Activated T-cell treated with anti-CD3 and anti-CD28 coated beads, Interleukin-2, amount 50 U/mL, for 24 hours (primary cell): ENCODE results near the gene TUBGCP3.

Experiments used
- DNase-seq: peaks from one replicate; pipeline ENCODE4 v3.0.0-alpha.2; 2020
- H3K27ac Mint-ChIP-seq: 2 replicates; pipeline ENCODE4 v1.8.0; 2020; ENCODE audit warnings: mild to moderate bottlenecking, mixed read lengths
- H3K27me3 Mint-ChIP-seq: 2 replicates; pipeline ENCODE4 v1.8.0; 2020; ENCODE audit warnings: mixed read lengths
- H3K36me3 Mint-ChIP-seq: 2 replicates; pipeline ENCODE4 v1.8.0; 2020; ENCODE audit warnings: low read depth, mixed read lengths
- H3K4me1 Mint-ChIP-seq: 2 replicates; pipeline ENCODE4 v1.8.0; 2020; ENCODE audit warnings: low read depth, mixed read lengths
- H3K4me3 Mint-ChIP-seq: 2 replicates; pipeline ENCODE4 v1.8.0; 2020; ENCODE audit warnings: mild to moderate bottlenecking, moderate library complexity, mixed read lengths
- H3K9me3 Mint-ChIP-seq: 2 replicates; pipeline ENCODE4 v1.8.0; 2020; ENCODE audit warnings: mixed read lengths

Gene TUBGCP3

GRCh38 chr13:112454648-112455334 is 133.2 kb downstream of the TUBGCP3 start:
- peaks cover 22% of the 10 kb centered on the region for H3K27me3 Mint-ChIP-seq
- H3K36me3 Mint-ChIP-seq, result no peaks in the 10 kb centered on the region
- H3K9me3 Mint-ChIP-seq, result peaks cover 4% of the 10 kb centered on the region
- no peaks in the 10 kb centered on the region for H3K4me1 Mint-ChIP-seq
- no peak overlapping the region for H3K27ac Mint-ChIP-seq
- DNase-seq, result peak; percentile 16
- H3K4me3 Mint-ChIP-seq, result no peak overlapping the region

- DNase-seq, result no peak
- Mint-ChIP-seq H3K36me3 (no peaks in the 10 kb centered on the region), H3K9me3 (no peaks in the 10 kb centered on the region), H3K4me3 (no peak overlapping the region), H3K27ac (no peak overlapping the region), H3K4me1 (no peaks in the 10 kb centered on the region), H3K27me3 (peaks cover 15% of the 10 kb centered on the region)
Observed at GRCh38 chr13:112453874-112454647, 133.9 kb downstream of the TUBGCP3 start.

GRCh38 chr13:112453207-112453829 is 134.6 kb downstream of the TUBGCP3 start:
- H3K36me3 Mint-ChIP-seq, result no peaks in the 10 kb centered on the region
- H3K9me3 Mint-ChIP-seq, result no peaks in the 10 kb centered on the region
- H3K4me3 Mint-ChIP-seq, result no peak overlapping the region
- no peaks in the 10 kb centered on the region for H3K4me1 Mint-ChIP-seq
- DNase-seq, result no peak
- no peak overlapping the region for H3K27ac Mint-ChIP-seq
- peaks cover 7% of the 10 kb centered on the region for H3K27me3 Mint-ChIP-seq

DNA sequence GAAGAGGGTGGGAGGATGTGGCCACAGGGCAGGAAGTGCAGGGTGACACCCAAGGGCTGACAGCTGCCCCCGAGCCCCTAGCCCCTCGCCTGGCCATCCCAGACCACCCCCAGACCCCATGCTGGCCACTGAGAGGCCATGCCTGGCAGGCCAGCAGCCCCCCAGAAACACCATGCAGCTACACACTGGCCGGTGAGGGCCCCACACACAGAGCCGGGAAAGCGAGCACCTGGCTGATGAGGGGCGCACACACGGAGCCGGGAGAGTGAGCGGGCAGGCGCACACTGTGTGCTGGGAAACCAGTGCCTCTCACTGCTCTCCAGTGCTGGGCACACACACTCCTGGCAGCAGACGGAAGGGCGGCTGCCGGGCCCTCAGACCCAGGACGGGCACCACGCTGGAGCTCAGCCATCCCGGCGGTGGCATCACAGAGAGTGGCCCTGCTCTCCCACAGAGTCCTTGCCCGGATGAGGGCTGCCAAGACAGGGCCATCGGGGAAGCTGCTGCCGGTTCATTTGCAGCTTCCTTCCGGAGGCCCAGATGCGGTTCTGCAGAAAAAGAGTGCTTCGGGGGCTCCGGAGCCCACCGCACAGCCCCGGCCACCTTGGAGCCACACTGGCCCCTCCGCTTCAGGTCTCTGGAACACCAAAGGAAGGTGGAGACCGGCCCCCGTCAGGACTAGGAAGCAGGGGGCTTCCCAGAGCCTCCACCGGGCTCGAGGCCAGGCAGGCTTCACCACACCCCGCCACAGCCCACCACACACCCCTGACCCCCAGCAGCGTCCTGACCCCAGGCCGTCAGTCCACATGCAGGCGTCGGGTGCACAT is 135.4 kb downstream of the TUBGCP3 start:
- no peaks in the 10 kb centered on the region for H3K9me3 Mint-ChIP-seq
- H3K36me3 Mint-ChIP-seq, result no peaks in the 10 kb centered on the region
- no peak for DNase-seq
- H3K4me3 Mint-ChIP-seq, result no peak overlapping the region
- H3K4me1 Mint-ChIP-seq, result no peaks in the 10 kb centered on the region
- H3K27ac Mint-ChIP-seq, result no peak overlapping the region
- H3K27me3 Mint-ChIP-seq, result peaks cover 3% of the 10 kb centered on the region

- Mint-ChIP-seq H3K9me3 (no peaks in the 10 kb centered on the region), H3K4me3 (no peak overlapping the region), H3K36me3 (no peaks in the 10 kb centered on the region), H3K4me1 (no peaks in the 10 kb centered on the region), H3K27ac (no peak overlapping the region), H3K27me3 (peaks cover 9% of the 10 kb centered on the region)
- peak; percentile 14 for DNase-seq
Observed at GRCh38 chr13:112451512-112452379, 136.2 kb downstream of the TUBGCP3 start.

DNA sequence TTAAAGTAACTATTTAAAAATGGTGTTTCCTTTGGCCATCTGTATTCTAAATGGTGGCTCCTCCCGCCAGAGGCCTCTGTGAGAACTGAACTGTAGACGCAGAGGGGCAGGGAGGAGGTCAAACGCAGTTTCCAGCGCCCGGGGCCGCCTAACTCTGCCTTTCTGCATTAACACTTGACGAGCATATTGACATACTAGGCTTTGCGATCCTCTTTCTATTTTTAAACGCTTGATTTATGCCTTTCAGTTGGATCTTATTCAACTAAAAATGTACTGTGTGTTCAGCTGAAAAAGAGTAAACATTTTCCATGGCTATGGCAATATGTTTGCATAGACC is 137.1 kb downstream of the TUBGCP3 start:
- H3K4me3 Mint-ChIP-seq, result no peak overlapping the region
- H3K36me3 Mint-ChIP-seq, result no peaks in the 10 kb centered on the region
- H3K4me1 Mint-ChIP-seq, result no peaks in the 10 kb centered on the region
- H3K27me3 Mint-ChIP-seq, result peaks cover 6% of the 10 kb centered on the region
- H3K9me3 Mint-ChIP-seq, result no peaks in the 10 kb centered on the region
- no peak overlapping the region for H3K27ac Mint-ChIP-seq
- no peak for DNase-seq

- no peaks in the 10 kb centered on the region for H3K9me3 Mint-ChIP-seq
- peaks cover 6% of the 10 kb centered on the region for H3K27me3 Mint-ChIP-seq
- H3K4me3 Mint-ChIP-seq, result no peak overlapping the region
- peak; percentile 3 for DNase-seq
- H3K36me3 Mint-ChIP-seq, result no peaks in the 10 kb centered on the region
- H3K4me1 Mint-ChIP-seq, result no peaks in the 10 kb centered on the region
- H3K27ac Mint-ChIP-seq, result no peak overlapping the region
Observed at GRCh38 chr13:112450118-112450903, 137.6 kb downstream of the TUBGCP3 start.

DNA sequence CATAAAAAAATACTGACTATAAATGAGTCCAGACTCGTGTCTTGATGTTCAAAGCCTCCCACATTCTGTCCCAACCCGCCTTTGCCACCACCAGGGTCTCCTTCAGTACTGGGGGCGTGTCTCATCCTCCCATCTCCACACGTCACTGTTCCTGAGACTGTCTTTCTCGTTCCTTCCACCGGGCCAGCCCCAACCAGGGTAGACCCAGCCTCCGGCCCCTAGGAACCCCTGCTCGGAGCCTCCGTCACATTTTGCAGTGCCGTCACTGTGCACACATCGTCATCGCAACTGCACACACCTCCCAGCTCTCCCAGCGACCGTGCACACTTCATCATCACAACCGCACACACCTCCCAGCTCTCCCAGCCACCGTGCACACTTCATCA is 138.4 kb downstream of the TUBGCP3 start:
- peak; percentile 3 for DNase-seq
- Mint-ChIP-seq H3K27ac (no peak overlapping the region), H3K36me3 (no peaks in the 10 kb centered on the region), H3K9me3 (no peaks in the 10 kb centered on the region), H3K27me3 (peaks cover 12% of the 10 kb centered on the region), H3K4me1 (no peaks in the 10 kb centered on the region), H3K4me3 (no peak overlapping the region)

DNA sequence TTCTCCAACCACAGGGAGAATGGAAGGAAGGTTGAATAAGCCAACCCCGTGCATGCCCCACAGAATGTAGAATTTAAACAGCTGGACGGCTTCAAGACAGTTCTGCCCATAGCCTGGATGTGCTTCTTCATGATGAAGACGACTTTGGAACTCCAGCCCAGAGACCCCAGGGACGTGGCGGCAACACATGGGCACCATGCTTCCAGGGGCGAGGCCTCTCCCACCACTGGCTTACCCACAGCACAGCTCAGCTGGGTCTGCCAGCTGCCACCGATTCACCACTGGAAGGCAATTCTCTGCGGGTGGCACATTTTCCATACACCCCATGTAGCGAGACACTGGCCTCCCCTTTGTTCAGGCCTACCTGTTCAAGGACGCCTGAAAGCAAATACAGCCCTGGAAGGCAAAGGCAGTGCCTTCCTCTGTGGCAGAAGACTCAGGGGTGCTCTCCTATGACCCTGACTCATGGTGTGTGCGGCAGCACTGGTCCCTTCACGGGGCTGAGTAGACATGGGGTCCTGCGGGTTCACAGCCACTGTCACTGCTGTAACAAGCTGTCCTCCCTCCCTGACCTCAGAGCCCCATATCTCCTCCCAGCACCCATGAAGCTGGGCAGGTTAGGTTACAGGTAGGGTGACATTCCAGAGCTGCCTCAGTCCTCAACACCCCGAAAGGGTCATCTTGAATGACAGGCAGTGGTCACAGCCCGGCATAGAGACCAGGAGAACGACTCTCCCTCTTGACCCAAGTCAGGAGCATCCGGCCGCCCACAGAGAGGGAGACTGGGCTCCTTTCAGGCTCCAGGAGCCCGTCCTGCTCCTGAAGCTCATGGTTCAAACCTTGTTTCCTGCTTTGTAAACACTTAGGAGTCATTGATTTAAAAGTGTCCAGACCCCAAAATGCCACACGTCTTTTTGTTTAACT is 139.1 kb downstream of the TUBGCP3 start:
- Mint-ChIP-seq H3K4me1 (peaks cover under 1% of the 10 kb centered on the region), H3K4me3 (no peak overlapping the region), H3K9me3 (no peaks in the 10 kb centered on the region), H3K27me3 (peaks cover 18% of the 10 kb centered on the region), H3K36me3 (no peaks in the 10 kb centered on the region), H3K27ac (no peak overlapping the region)
- peak; percentile 8 for DNase-seq

DNA sequence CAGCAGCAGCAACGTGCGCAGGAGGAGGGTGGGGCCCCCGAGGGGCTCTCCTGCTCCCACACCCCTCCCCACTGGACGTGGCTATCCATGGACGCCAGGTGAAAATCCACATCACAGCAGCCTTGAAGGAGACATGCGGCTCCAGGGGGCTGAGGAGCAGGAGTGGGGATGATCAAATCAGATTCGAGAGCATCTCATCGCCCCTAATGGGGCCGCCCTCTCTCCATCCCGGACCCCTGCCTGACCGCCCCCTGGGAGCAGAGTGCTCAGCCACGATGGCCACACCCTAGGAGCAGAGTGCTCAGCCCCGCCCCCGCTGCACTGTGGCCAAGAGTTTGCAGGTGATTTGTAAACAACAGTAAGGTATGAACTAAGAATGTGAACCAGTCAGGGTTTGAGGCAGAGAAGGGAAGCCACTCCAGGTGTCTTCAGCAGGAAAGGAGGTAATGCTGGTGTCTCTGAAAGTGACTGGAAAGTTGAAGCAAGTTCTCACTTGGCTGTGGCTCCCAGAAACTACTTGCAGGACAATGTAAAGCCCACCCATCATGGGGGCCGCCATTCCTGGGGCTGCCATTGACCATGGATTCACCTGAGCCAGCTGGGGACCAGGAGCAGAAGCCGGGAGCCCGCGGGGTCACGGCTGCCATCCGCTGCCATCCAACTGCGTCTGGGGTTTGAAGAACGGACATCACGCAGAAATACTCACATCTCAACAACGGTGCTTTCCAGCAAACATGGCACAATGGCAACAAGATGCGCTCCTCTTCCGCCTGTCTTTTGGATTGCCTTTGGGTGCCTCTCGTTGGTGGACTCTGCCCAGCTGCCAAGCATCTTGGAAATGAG is 140.0 kb downstream of the TUBGCP3 start:
- H3K4me3 Mint-ChIP-seq, result no peak overlapping the region
- H3K4me1 Mint-ChIP-seq, result peaks cover 2% of the 10 kb centered on the region
- H3K9me3 Mint-ChIP-seq, result no peaks in the 10 kb centered on the region
- no peak overlapping the region for H3K27ac Mint-ChIP-seq
- no peaks in the 10 kb centered on the region for H3K36me3 Mint-ChIP-seq
- H3K27me3 Mint-ChIP-seq, result peaks cover 27% of the 10 kb centered on the region
- peak; percentile 12 for DNase-seq

- no peaks in the 10 kb centered on the region for H3K9me3 Mint-ChIP-seq
- DNase-seq, result no peak
- no peak overlapping the region for H3K27ac Mint-ChIP-seq
- H3K4me3 Mint-ChIP-seq, result no peak overlapping the region
- peaks cover 32% of the 10 kb centered on the region for H3K27me3 Mint-ChIP-seq
- H3K36me3 Mint-ChIP-seq, result no peaks in the 10 kb centered on the region
- peaks cover 2% of the 10 kb centered on the region for H3K4me1 Mint-ChIP-seq
Observed at GRCh38 chr13:112447306-112447705, 140.6 kb downstream of the TUBGCP3 start.

DNA sequence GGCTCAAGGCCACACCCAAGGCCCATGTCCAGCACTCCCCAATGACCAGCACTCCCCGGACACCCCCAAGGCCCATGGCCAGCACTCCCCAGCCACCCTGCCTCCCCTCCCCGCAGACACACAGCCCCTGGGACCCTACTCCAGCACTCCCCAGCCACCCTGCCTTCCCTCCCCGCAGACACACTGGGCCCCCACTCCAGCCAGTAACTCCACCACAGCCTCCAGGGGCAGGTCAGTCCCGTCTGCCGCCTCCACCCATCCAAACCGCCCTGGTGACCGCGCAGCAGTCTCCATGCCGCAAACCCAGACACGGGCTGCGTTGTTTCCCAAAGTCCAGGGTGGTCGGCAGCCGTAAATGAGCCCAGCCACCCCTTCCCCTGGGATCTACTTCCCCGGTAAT is 141.1 kb downstream of the TUBGCP3 start:
- Mint-ChIP-seq H3K4me3 (no peak overlapping the region), H3K27me3 (peaks cover 34% of the 10 kb centered on the region), H3K36me3 (no peaks in the 10 kb centered on the region), H3K9me3 (no peaks in the 10 kb centered on the region), H3K4me1 (peaks cover 2% of the 10 kb centered on the region), H3K27ac (no peak overlapping the region)
- no peak for DNase-seq
